AG08395 (cell line): ENCODE data around the gene PSMA7.

ENCODE experiments used
- DNase-seq: peaks from one replicate; pipeline ENCODE4 v3.0.0; 2012; ENCODE audit warnings: mixed read lengths, low spot score

Gene PSMA7

DNA sequence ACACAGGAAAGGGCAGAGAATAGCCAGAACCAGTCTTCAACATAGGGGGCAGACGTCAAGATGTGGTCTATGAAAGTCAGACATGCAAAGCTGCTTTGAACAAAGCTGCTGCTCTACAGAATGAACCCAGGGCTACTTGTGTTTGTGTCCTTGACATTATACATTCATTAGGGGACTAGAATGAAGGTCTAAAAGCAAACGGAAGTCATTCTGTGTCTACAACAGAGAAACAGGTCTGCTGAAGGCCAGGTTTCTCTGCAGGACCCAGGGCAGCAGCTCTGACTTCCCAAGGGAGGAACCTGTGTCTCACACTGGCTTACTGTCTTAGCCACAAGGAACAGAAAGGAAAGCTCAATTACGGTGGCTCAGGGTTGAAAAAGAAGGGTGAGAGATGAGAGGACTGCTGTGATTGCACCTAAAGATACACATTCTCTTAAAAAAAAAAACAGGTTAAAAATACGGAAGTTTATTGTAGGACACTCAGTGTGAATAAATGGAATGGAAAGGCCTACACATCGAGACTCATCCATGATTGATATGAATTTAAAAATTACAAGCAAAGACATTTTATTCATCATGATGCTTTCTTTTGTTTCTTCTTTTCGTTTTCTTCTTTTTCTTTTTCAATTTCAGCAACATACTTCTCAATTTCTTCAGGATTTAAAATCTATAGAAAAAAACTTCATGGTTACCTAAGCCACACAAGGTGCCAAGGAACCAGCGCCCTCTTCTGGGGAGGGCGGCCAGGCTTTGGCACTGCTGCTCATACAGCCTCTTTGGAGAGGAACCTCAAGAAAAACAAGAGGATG lies 6.7 kb downstream of the PSMA7 start:
- DNase-seq, result peak; percentile 70

- no peak for DNase-seq
Measured at GRCh38 chr20:62135573-62136266, 7.5 kb downstream of the PSMA7 start.

- peak; percentile 23 for DNase-seq
Measured at GRCh38 chr20:62134735-62135231, 8.4 kb downstream of the PSMA7 start.

- no peak for DNase-seq
Measured at GRCh38 chr20:62133864-62134263, 9.3 kb downstream of the PSMA7 start.

DNA sequence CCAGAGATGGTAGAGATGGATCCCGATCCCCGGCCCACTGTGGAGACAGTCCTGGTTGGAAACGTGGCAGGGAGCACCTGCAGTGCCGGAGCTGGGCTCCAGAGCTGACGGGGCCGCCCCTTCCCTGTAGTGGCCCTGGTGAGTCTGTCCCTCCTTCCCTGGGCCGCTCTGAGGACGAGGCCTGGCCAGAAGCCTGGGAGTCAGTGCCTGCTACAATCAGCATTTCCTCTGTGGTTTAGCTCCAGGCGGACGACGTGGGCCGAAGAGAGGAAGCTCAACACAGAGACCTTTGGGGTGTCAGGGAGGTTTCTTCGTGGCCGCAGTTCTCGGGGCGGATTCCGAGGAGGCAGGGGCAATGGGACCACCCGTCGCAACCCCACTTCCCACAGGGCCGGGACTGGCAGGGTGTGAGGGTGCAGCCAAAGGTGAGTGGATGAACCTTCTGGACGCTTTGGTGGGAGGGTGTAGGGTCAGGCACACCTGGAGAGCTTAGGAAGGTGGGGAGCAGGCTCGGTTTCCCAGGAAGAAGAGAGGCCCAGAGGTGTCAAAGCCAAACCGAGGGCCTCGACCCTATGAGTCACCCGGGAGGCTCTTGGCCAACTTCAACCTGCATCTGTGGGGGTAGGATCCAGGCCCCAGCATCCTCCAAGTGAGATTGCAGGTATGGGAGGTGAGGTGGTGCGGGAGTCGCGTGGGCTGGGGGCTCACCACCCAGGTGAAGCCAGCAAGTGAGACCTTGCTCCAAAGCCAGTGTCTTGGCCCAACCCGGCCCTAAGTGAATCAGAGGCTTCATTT lies 9.9 kb downstream of the PSMA7 start:
- DNase-seq, result no peak

DNA sequence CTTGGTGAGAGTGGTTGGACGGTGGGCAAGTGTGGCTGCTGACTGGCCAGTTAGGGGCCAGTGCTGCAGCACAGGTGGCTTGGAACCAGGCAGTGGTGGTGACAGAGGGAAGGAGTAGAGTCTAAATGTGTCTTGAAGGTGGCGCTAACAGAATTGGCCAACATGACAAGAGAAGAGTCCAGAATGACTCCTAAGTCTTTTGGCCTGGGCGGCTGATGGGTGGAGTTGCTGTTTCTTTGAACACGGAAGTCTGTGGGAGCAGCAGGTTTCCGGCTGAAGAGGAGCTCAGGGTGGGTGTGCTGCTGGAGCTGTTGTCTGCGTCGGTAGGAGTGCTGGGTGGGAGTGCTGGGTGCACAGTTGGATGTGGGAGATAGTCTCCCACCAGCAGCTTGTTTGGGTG lies 10.8 kb downstream of the PSMA7 start:
- DNase-seq, result no peak

DNA sequence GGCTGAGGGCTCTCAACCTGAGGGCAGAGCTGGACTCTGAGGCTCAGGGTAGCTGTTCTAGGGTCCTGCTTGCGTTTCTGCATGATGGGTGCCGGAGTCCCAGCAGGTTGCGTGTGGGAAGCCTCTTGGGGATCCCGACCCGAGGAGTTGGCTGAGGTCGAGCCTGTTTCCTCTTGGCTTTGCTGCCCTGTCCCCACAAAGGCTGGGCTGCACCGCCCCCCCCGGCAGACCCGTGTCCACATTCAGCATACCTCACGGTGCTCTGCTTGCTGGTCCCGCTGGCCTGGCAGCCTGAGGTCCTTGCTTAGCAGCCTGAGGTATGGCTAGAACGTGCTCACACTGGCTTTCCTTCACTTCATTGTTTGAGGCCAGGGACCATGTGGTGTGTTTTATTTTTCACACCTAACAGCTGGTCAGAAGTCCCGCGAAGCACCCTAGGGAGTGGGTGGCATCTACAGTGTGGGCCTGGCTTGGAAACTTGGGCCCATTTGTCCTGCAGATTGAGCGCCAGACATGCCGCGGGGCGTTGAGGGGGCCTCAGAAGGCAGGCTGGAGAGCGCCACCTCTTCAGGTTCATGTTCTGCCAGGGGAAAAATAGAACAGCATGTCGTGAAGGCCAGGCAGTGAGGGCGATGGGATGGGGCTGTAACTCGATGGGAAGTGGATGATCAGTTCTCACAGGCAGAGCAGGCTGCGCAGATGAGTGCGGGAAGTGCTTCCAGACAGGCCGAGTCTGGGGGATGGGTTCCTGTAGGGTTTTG lies 11.5 kb downstream of the PSMA7 start:
- no peak for DNase-seq

DNA sequence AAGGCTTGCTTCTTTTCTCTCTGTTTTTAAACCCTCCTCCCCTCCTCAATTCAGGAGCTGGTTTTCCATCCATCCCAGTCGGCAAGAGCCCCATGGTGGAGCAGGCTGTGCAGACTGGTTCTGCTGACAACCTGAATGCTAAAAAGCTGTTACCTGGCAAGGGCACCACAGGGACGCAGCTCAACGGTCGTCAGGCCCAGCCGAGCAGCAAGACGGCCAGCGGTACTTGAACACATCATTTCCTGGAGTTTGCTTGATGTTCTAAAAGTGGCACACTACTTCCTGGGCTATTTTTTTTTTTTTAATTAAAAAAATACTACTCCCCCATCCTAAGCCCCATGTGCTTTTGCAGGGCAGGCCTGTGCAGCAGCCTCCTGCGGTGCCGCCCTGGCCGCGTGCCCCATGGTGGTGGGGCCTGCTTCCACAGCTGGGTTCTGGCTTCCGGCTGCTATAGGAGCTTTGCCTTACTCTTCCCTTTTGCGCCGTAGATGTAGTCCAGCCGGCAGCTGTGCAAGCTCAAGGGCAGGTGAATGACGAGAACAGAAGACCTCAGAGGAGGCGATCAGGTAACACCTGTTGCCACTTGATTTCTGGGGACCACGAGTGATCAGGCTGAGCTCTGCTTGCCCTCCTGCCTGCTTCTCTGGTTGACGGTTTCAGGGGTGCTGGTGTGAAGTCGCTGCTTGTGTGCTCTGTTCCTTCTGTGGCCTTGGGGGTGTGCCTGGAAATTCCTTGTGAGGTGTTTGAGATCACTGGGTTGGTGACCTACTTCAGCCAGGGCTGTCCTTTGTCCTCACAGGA lies 13.3 kb downstream of the PSMA7 start:
- no peak for DNase-seq

- DNase-seq, result no peak
Measured at GRCh38 chr20:62128502-62128901, 14.7 kb downstream of the PSMA7 start.

DNA sequence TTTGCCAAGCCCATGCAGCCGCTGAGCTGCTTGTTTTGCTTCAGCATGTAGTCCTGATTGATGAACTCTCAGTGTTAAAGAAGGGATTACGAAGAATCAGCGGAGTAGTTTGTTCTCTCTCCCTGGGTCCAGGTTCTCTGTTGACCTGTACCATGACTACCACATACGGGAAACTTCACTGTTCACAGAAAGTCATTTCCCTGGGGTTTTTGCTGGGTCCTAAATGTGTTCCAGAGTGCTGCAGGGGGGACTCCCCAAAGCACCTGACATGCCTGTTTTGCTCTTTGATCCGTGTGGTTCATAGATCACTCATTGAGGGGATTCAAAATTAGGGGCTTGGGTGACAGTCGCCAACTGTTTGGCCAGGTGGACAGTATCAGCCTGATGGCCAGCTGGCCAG lies 15.4 kb downstream of the PSMA7 start:
- no peak for DNase-seq

- no peak for DNase-seq
Measured at GRCh38 chr20:62126141-62126540, 17.1 kb downstream of the PSMA7 start.

GRCh38 chr20:62123450-62124118 lies 19.6 kb downstream of the PSMA7 start:
- DNase-seq, result no peak

DNA sequence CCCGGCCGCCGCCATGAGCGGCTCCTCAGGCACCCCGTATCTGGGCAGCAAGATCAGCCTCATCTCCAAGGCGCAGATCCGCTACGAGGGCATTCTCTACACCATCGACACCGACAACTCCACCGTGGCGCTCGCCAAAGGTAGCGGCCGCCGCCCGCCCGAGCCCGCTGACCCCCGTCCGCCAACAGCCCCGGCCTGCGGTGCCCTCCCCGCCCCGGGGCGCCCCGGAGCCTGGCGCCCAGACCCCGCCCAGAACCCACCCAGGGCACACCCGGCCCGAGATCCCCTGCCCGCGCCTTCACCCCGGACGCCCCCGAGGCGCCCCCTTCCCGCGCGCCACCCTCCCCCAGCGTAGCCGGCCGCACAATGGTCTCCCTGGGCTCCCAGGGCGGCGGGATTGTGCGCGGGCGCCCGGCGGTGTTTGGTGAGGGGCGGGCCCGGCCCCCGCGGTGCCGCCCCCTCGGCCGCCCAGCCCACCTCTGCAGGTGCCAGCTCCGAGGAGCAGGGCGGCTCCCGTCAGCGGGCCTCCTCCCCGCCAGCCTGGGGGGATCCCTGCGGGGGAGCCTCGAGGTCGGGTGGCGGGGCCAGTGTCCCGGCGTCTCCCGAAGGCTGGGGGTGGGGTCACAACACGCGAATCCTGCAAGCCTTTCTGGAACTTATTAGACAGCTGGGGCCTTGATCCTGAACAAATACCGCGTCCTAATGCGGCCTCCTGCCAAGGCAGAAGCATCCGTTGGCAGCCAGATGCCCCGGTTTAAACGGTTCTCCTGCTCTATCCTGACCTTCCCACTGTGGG lies 20.3 kb downstream of the PSMA7 start:
- DNase-seq, result peak; percentile 39

- peak; percentile 99 for DNase-seq
Measured at GRCh38 chr20:62121776-62122653, 21.2 kb downstream of the PSMA7 start, which contains the start of gene LSM14B. Gene LSM14B, plus strand, starts transcription at chr20:62122475. Its CDS starts 192 bp downstream, at chr20:62122667.

DNA sequence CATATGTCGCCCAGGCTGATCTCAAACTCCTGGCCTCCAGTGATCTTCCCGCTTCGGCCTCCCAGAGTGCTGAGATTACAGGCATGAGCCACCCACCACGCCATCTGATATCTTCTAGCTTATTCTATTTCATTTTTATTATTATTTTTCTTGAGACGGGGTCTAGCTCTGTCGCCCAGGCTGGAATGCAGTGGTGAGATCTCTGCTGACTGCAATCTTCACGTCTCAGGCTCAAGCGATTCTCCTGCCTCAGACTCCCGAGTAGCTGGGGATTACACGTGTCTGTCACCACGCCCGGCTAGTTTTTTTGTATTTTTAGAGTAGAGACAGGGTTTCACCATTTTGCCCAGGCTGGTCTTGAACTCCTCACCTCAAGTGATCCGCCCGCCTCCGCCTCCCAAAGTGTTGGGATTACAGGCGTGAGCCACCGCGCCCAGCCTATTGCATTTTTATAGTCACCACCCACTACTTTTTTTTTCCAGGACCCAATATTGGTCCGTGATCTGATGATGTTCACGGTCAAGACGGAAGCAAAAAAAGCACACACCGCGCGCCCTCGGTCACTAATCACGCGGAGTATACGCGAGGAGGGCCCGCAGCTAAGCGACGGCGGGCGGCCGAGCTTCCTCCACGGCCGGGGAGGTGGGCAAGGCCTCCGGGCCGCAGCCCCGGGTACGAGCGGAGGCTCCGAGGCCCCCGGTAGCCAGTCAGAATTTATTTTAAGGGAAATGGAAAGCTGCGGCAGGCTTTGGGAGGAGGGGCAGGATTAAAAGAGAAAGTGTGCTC lies 22.0 kb downstream of the PSMA7 start:
- DNase-seq, result peak; percentile 45

GRCh38 chr20:62120365-62120762 lies 22.8 kb downstream of the PSMA7 start:
- no peak for DNase-seq

DNA sequence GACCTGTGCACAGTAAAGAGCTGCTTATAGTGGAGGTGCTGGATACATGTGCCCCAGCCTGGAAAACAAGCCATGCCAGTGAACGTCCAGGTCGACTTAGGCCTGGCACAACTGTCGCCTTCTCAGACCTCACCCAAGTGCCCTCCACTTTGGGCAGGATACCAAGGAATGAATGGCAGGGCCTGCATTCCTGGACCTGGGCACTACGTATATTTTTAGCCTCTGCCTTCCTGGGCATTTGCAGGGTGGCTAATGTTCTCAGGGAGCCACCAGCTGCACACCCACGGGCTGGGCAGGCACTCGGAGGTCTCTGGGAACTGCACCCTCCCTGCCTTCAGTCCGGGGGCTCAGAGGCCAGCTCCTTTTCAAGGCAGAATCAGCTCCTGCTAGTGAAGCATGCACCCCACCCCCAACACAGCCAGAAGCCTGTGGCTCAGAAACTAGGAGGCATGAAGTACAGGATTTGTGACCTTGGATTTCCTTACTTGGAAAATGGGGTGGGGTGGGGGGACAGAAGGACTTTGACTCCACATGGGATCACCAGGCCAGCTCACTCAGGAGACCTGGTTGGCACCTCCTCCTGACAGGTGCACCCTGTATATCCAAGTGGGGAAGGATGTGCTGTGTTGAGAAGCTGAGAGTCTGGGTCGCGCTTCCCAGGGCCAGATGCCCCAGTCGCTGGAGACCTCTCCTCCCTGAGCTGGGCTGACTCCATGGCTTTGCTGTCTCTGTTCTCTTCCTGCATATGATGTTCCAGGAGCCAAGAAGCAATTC lies 23.4 kb downstream of the PSMA7 start:
- no peak for DNase-seq
